H4 (cell line): ENCODE measurements around the gene SPACA4. TPM values are rescaled to one million over a fixed set of nuclear protein-coding genes. Genes with fewer than 3 reads are reported as not detected.
"Not testable (repeated sequence)": the region's sequence is repeated elsewhere in the genome, so short reads cannot be mapped to it uniquely, and the experiment has no call there.

ENCODE experiments used
- DNase-seq: peaks from one replicate; pipeline ENCODE4 v3.0.0-alpha.2; 2015; ENCODE audit warnings: low spot score
- total RNA-seq: library from RNA; depleted of rRNA; stranded (reverse); fragments of >200 nt; shearing (Covaris generic); gene quantifications from 2 replicates; pipeline ENCODE4 v1.2.3, GENCODE V29; 2014; rRNA removed

Gene SPACA4, protein sequence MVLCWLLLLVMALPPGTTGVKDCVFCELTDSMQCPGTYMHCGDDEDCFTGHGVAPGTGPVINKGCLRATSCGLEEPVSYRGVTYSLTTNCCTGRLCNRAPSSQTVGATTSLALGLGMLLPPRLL
- total RNA-seq: not detected in 2 replicates

DNA sequence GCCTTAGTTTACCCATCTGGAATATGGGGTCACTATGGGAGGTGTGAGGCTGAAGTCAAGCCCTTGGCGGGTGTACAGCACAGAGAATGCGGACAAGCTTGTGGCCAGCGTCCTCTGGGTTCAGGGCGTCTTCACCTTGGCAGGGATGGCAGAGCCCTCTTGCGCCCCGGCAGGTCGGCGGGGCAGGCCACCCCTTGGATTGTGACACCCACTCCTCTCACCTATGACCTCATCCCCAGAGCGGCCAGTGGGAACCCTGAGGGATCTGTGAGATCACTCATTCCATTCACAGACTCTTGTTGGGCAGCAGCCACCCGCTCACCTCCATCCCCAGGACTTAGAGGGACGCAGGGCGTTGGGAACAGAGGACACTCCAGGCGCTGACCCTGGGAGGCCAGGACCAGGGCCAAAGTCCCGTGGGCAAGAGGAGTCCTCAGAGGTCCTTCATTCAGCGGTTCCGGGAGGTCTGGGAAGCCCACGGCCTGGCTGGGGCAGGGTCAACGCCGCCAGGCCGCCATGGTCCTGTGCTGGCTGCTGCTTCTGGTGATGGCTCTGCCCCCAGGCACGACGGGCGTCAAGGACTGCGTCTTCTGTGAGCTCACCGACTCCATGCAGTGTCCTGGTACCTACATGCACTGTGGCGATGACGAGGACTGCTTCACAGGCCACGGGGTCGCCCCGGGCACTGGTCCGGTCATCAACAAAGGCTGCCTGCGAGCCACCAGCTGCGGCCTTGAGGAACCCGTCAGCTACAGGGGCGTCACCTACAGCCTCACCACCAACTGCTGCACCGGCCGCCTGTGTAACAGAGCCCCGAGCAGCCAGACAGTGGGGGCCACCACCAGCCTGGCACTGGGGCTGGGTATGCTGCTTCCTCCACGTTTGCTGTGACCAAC lies at the start of gene SPACA4:
TSS of gene SPACA4 (plus strand) at position 280 of the 896 bp plus-strand sequence. CDS start at position 517, 237 bp downstream.
- DNase-seq: no peak

DNA sequence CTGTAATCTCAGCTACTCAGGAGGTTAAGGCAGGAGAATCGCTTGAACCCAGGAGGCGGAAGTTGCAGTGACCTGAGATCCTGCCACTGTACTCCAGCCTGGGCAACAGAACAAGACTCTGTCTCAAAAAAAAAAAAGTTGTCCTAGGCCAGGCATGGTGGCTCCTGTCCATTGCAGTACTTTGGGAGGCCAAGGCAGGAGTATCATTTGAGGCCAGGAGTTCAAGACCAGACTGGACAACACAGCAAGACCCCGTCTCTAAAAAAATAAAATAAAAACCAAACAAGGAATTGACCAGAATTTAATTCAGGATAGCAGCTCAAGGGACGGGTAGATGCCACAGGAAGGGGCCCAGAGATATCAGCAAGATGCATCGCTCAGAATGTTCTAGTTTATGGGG lies 49.7 kb upstream of the SPACA4 start:
- DNase-seq: no peak

DNA sequence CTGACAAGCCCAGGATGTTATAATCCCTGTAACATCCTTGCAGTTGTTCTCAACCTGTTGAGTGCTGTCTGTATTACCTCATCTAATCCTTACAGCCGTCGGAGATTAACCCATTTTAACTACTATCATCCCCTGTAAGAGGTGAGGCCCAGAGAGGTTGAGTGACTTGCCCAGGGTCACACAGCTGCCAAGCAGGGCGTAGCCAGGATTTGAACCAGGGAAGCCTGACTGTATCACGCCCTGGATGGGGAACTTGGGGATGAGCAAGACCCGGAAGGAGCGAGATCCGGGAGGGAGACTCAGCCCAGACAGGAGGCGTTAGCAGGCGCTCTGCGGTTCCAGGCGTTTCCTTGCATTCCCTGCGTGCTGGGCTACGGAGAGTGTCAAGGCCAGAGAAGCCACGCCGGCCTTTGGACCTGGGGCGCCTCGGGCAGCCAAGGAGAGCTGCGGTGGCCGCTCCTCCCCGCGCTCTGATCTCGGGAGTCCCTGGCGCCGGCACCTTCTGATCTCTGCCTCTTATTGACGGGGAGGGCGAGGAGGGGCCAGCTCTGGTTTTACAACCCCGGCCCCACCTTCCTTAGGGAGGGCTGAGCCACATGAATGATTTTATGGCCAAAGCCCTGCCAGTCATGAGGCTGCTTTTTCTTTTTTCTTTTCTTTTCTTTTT lies 48.4 kb upstream of the SPACA4 start:
- DNase-seq: no peak

DNA sequence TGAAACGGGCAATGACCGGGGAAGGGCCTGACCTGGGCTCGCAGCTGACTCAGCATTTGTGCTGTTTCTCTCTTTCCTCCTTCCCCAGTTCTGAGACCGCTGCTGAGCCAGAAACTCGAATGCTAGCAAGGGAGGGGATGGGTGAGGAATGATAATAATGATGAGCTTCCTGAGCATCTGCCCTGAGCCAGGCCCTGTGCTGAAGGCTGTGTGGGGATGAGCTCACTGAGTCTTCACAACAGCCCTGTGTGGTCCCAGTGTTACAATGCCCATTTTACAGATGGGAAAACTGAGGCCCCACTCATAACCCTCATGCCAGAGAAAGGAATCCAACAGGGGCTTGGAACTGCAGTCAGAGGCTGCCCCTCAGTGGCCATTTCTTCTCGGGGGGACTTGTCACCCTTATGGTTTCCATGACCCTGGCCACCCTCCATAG lies 46.4 kb upstream of the SPACA4 start:
- DNase-seq: no peak

DNA sequence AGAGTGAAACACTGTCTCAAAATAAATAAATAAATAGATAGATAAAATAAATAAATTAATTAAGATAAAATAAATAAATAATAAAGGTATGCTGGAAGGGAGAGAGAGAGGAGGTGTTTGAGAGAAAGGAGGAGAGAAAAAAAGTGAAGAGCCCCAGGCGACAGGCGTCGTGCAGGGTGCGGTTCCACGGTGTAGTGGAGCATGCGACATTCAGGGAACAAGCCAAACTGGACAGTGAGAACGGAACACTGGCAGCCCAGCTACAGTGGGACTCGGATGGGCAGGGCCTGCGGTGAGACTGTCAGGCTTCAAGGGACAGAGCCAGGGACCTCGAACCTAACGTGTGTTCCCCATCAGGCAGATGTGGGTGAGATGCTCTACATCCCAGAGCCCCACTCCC lies 45.1 kb upstream of the SPACA4 start:
- no peak for DNase-seq

DNA sequence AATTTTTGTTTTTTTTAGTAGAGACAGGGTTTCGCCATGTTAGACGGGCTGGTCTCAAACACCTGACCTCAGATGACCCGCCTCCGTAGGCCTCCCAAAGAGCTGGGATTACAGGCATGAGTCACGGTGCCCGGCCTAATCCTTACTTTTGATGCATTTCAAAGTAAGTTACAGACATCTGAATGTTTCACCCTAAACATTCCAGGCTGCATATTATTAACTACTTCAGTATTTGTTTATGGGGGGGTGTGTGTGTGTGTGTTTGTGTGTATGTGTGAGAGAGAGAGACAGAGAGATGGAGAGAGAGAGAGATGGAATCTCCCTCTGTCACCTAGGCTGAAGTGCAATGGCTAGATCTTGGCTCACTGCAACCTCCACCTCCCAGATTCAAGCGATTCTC lies 41.5 kb upstream of the SPACA4 start:
- DNase-seq: peak; percentile 62

DNA sequence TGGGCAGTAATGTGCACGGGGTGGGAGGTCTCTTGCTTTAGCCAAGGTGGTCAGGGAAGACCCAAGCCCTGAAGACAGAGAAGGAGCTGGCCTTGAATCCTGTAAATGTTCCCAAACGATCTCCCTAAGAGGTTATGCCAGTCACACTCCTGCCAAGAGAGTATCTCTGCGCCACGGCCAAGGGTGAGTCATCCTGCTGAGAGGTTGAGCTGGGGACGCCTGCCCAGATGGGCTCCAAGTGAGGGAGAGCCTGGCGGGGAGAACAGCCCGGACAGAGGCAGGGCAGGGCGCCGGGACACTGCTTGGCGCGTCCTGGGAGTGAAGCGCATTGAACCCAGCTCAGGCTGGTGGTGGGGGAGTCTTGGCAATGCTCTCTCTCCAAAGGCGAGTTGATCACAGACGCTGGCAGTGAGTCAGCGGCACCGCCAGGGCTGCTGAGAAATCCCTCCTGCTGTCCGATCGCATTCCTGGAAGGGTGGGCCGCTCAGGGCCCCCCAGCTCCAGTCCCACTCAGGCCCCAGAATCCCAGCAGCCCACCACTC lies 38.1 kb upstream of the SPACA4 start:
- peak; percentile 97 for DNase-seq

DNA sequence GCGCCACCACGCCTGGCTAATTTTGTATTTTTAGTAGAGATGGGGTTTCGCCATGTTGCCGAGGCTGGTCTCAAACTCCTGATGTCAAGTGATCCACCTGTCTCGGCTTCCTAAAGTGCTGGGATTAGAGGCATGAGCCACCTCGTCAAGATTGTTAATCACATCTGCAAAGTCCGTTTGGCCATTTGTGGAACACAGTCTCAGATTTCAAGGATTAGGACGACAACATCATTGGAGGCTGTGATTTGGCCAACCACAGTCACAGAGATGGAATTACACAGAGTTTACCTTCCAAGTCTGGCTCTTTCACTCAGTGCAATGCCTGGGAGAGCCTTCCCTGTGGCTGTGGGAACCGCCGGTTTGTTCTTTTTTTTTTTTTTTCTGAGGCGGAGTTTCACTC lies 36.7 kb upstream of the SPACA4 start:
- peak; percentile 84 for DNase-seq

DNA sequence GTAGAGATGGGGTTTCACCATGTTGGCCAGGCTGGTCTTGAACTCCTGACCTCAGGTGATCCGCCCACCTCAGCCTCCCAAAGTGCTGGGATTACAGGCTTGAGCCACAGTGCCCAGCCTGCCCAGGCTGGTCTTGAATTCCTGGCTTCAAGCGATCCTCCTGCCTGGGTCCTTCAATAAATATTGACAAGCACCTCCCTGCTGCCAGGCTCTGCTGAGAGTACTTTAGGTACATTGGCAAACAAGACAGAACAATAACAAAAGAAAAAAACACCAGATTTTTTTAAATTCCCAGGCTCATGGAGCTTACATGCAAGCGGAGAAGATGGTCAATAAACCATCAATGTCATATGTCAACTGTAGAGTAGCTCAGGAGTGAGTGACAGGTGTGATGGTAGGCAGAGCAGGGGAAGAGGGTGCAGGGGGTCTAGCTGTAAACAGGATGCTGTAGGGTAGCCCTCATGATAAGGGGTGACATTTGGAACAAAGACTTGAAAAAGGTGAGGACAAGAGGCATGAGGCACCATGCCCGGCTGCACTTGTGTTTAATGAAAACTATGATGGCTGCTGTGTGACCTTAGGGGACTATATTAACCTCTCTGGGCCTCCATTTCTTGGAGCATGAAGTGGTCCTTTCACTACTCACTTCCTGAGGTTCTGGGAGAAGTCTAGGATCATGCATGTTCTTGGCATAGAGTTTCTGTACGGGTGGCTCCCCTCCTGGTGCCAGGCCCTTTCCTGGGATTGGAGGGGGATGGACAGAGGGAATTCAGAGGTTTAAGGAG lies 35.0 kb upstream of the SPACA4 start:
- no peak for DNase-seq

DNA sequence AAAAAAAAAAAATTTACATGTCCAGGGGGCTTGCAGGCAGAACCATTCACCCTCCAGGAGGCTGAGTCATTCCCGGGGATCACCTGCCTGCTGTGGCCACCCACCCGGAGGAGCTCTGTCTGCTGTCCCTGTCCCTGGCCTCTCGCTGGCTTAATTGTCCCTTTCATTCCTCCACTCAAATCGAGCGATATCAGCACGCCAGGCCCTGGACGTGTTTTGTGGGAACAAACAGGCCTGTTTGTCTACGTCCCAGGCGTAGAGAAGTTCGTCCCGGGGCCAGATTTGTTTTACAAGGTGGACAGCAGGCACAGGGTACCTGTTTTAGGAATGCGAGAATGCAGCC lies 33.4 kb upstream of the SPACA4 start:
- DNase-seq: no peak

DNA sequence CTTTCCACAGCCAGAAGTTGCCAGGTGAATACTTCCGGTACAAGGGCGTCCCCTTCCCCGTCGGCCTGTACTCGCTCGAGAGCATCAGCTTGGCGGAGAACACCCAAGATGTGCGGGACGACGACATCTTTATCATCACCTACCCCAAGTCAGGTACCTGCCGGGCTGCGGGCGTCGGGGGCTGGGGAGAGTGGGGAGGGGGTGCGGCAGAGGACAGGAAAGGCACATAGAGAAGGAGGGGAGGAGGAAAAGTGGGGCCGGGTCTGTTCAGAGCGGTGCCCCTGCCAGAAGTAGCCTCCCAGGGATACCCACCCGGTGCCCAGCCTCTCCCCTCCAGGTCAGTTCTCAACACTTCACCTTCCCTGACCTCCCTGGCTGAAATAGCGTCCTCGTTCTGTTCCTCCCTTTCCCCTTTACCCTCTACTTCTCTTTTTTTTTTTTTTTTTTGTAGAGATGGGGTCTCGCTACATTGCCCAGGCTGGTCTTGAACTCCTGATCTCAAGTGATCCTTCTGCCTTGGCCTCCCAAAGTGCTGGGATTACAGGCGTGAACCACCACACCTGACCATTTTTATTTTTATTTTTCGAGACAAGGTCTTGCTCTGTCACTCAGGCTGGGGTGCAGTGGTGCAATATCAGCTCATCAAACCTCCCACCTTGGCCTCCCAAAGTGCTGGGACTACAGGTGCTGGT lies 30.5 kb upstream of the SPACA4 start:
- DNase-seq: no peak

DNA sequence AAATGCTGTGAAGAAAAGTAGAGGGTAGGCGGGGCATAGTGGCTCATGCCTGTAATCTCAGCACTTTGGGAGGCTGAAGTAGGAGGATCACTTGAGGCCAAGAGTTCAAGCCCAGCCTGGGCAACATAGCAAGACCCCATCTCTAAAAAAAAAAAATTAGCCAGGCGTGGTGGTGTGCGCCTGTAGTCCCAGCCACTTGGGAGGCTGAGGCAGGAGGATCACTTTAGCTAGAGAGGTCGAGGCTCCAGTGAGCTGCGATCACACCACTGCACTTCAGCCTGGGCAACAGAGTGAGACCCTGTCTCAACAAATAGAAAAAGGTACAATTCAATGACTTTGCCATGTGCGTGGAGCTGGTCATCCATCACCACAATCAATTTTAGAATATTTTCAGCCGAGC lies 28.6 kb upstream of the SPACA4 start:
- DNase-seq: not testable (repeated sequence)

DNA sequence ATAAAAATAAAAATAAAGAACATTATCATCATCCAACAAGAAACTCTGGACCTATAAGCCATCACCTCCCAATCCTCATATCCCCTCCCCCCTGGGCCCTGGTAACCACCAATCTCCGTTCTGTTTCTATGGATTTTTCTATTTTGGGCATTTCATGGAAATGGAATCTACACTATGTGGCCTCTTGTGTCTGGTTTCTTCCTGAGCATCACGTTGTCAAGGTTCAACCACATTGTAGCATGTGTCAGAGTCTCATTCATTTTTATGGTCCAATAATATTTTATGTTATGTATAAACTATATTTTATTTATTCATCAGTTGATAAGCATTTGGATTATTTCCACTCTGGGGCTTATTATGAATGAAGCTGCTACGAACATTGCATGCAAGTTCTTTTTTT lies 27.7 kb upstream of the SPACA4 start:
- no peak for DNase-seq

DNA sequence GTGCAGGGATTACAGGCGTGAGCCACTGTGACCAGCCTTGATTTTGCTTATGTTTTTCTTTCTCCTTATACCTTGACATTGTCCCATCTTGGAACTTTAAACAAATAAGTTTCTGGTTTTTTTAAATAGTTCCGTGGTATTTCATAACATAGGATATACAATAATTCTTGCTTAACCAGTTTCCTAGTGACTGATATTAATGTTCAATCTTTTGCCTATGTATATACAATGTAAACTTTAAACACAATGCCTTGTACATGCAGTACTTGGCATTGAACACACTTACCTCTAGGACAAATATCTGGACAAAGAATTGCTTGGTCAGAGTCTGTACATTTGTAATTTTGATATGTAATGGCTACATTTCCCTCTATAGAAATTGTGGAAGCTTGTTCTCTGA lies 24.4 kb upstream of the SPACA4 start:
- DNase-seq: no peak

DNA sequence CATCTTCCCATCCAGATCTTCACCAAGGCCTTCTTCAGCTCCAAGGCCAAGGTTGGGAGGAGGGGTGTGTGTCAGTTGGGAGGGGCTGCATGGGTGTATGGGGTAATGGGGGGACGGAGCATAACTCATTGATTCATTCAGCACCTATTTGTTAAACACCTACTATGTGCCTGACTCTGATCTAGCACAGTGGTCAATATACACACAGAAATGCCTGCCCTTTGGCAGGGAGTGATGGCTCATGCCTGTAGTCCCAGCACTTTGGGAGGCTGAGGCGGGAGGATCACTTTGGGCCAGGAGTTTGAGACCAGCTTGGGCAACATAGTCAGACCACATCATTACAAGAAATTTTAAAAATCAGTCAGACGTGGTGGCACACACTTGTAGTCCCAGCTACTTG lies 19.2 kb upstream of the SPACA4 start:
- no peak for DNase-seq

DNA sequence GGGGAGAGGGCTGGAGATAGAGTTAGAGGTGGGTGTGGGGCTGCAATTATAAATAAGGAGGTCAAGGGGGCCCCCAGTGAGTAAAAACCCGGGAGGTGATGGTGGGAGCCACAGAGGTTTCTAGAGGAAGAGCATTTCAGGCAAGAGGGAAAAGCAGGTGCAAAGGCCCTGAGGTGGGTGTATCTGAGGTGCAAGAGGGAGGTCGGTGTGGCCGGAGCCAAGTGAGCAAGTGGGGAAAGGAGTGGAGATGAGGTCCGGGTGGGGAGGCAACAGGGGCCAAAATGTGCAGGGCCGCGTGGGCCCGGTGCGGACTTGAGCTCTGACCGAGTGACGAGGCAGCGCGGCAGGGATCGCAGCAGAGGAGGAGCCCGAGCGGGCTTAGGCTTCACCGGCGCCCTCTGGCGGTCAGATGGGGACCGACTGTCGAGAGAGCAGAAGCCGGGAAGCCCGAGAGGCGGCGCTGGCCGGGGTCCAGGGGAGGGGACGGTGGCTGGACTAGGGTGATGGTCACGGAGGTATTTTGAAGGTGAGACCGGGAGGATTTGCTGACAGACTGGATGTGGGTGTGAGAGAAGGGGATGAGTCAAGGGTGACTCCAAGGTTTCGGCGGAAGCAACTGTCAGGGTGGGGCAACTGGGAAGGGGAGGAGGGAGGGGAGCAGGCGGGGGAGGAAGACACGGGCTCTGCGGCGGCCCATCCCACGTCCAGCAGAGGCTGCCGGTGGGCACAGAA lies 17.7 kb upstream of the SPACA4 start:
- peak; percentile 88 for DNase-seq

DNA sequence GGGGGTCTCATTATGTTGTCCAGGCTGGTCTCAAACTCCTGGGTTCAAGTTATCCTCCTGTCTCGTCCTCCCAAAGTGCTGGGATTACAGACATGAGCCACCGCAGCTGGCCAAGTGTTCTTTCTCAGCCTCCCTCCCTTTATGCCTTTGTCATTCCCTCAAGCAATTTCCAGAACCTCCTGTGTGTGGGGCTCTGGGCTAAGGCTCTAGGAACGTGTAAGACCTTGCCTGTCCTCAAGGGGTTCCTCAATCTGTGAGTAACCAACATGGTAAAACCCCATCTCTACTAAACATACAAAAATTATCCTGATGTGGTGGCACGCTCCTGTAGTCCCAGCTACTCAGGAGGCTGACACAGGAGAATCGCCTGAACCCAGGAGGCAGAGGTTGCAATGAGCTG lies 15.5 kb upstream of the SPACA4 start:
- no peak for DNase-seq

DNA sequence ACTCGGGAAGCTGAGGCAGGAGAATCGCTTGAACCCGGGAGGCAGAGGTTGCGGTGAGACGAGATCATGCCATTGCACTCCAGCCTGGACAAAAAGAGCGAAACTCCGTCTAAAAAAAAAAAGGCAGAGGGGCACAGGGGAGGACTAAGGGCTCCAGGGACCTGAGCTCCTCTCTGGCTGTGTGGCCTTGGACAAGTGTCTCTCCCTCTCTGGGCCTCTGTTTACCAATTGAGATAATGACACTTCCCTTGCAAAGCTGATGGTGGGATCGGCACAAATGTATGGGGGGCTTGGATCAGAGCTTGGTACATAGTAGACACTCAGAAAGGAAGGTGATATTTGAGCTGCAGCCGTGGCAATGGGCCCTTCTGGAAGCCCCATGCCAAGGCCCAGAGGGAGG lies 11.4 kb upstream of the SPACA4 start:
- DNase-seq: no peak

DNA sequence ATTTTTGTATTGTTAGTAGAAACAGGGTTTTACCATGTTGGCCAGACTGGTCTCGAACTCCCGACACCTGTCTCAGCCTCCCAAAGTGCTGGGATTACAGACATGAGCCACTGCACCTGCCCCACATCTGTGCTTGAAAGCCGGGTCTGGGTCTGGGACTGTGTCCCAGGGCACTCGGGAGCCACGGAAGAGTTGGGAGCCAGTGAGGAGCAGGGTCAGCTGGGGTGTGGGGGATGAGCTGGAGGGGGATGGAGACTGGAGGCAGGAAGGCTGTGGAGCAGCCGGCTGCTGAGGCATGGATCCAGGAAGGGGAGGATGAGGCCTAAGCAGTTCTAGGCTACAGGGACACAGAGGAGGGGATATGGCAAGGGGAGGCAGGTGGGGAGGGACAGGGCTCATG lies 10.7 kb upstream of the SPACA4 start:
- no peak for DNase-seq

DNA sequence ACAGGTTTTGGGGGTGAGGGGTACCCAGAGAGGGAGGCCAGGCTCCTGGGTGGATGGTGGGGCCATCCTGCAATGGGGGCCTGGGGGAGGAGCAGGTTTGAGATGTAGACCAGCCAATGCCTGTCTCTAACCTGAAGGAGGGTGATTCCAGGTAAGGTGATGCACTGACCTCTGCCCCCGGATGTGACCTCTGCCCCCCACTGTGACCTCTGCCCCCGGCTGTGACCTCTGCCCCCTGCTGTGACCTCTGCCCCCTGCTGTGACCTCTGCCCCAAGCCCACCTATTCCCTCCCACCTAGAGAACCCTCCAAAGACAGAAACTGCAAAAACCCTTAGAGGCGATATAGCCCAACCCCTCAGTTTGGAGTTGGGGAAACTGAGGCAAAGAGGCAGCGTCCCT lies 10.3 kb upstream of the SPACA4 start:
- DNase-seq: no peak
